GM11168 (cell line): ENCODE results near the gene KRTAP10-3.
"Not testable (repeated sequence)": the region's sequence is repeated elsewhere in the genome, so short reads cannot be mapped to it uniquely, and the experiment has no call there.

ENCODE experiments used
- in situ Hi-C: fragments of 300-500 bp; cut with MboI; formaldehyde crosslinking; loops from one replicate; pipeline ENCODE4 v1.12.0; 2022; ENCODE audit warnings: low sequenced_read_pairs; ENCODE audit not compliant: unreplicated experiment

Gene KRTAP10-3

GRCh38 chr21:44572959-44573583, 14.5 kb upstream of the KRTAP10-3 start:
- in situ Hi-C loops, result no loop called here

- in situ Hi-C loops, result no loop called here
These were observed 13.5 kb upstream of the KRTAP10-3 start for GRCh38 chr21:44571844-44572782.

- in situ Hi-C loops, result no loop called here
These were observed 12.7 kb upstream of the KRTAP10-3 start for GRCh38 chr21:44571296-44571695.

GRCh38 chr21:44569861-44570517, 11.4 kb upstream of the KRTAP10-3 start:
- in situ Hi-C loops, result no loop called here

GRCh38 chr21:44568667-44569556, 10.3 kb upstream of the KRTAP10-3 start:
- in situ Hi-C loops, result no loop called here

GRCh38 chr21:44568261-44568660, 9.7 kb upstream of the KRTAP10-3 start:
- in situ Hi-C loops, result no loop called here

DNA sequence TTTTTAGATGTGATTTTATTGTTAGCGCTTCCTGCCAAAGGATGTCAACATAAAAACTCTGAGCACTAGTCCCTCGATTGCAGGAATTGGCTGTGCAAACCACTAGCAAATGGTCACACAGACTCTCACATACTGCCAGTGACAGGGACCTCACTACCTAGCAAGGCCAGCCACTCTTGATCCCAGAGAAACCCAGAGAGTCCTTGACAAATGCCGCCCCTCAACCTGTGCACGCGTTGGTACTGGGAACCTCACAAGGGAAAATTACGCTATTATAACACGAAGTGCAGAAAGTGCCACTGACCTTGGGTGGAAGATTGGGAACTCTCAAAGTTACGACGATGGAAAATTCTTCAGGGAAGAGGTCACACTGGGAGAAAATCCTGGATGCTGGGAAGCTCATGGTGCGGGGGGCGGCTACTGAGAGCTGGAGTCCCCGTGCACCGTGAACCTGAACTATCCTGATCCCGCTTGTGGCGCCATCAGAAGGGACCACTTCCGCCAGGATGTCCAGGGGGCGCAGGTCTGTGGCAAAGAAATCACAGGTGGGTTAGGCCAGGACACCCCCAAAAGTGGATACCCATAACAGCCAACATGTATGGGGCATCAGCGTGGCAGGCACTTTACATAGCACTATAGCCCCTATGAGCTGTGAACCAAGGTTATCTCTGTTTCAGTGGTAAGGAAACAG, 9.0 kb upstream of the KRTAP10-3 start:
- in situ Hi-C loops, result no loop called here

DNA sequence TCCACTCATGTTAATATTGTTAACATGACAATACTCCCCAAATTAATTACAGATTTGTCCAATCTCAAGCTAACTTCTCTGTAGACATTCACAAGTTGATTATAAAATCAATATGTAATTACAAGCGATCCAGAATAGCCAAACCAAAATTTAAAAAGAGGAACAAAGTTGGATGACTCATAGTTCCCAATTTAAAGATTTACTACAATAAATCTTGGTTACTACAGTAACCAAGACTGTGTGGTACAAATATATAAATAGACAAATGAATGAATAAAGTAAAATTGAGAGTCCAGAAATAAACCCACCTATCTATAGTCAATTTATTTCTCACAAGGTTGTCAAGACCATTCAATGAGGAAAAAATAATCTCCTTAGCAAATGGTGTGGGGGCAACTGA, 7.8 kb upstream of the KRTAP10-3 start:
- in situ Hi-C loops, result no loop called here

GRCh38 chr21:44564886-44565598, 6.4 kb upstream of the KRTAP10-3 start:
- in situ Hi-C loops, result no loop called here

DNA sequence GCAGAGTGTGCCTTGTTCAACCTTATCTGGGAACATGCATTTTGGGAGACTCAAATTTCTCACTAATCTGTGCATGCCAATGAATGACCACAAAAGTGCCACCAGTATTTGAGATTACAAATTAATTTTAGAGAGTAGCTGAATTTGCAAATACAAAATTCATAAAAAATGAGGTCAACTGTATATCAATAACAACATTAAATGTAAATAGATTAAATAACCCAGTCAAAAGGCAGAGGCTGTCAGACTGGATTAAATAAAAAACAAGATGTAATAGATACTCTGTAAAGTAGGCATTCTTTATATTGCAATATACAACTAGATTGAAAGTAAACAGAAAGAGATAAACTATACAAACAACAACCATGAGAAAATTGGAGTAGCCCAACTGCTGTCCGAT, 5.5 kb upstream of the KRTAP10-3 start:
- in situ Hi-C loops, result no loop called here

GRCh38 chr21:44558329-44558675, 293 bp downstream of the KRTAP10-3 start:
- in situ Hi-C loops, result not testable (repeated sequence)

GRCh38 chr21:44557491-44558328, 885 bp downstream of the KRTAP10-3 start:
- in situ Hi-C loops, result no loop called here

- in situ Hi-C loops, result no loop called here
These were observed 1.7 kb downstream of the KRTAP10-3 start for GRCh38 chr21:44556879-44557278.

GRCh38 chr21:44555200-44555875, 3.3 kb downstream of the KRTAP10-3 start:
- in situ Hi-C loops, result no loop called here

- in situ Hi-C loops, result loop anchor here (5.0 kb wide), 1 partner anchor 75 kb away; the partner anchor contains the start of gene KRTAP10-9
These were observed 5.9 kb downstream of the KRTAP10-3 start for GRCh38 chr21:44552681-44553080.

DNA sequence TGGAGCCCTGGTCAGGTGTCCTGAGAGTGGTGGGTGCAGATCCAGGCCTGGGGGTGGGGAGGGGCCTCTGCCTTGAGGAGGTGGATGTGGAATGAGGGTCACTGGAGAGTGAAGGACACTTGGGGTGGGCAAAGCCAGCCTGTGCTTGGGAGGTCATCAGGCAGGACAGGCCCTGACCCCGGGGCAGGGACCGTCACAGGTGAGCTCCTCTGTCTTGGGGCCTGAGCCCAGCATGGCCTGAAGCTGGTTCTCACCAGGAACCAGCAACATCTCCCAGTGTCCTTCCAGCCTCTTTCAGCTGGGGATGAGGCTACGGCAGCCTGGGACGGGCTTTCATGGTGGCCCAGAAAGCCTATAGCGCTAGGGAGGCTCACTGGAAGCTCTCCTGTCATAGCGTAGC, 6.5 kb downstream of the KRTAP10-3 start:
- in situ Hi-C loops, result loop anchor here (5.0 kb wide), 1 partner anchor 75 kb away; the partner anchor contains the start of gene KRTAP10-9

DNA sequence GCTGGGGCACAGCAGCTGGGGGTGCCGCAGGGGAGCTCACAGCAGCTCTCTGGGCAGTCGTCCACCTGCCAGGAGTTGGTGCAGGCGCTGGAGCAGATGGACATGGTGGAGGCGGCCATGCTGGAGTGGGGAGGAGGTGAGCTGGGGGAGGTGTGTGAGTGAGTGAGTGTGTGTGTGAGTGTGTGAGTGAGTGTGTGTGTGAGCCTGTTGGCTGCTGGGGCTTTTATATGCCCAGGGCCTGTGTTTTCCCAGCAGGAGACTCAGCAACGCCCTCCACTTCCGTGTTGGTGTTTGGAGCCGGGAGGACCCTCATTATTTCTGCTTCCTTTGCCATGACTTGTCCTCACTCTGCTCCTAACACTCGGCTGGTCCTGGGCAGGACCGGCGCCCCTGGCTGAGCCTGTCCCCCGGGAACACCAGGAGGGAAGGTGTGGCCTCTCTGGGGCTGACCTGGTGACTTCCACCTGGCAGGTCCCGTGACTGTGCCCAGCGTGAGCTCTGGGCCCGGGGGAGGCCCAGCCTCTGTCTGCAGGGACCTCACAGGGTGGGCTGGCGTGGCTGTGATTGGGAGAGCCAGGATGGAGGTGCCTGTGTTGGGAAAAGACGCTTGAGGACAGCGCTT, 7.1 kb downstream of the KRTAP10-3 start, which contains the start of gene KRTAP10-2:
KRTAP10-2 (minus strand) TSS at position 166 of the 622 bp plus-strand sequence; CDS start at position 119, 47 bp downstream.
- in situ Hi-C loops, result loop anchor here (5.0 kb wide), 1 partner anchor 76 kb away; the partner anchor contains the start of gene KRTAP10-9
